DND-41 (cell line): ENCODE measurements around the gene LMOD2.

Experiments
- EZH2 ChIP-seq: IDR thresholded peaks from 3 replicates; pipeline ENCODE4 v1.6.1; 2012; ENCODE audit warnings: borderline replicate concordance, low read depth, mild to moderate bottlenecking, moderate library complexity, low read length, inconsistent platforms; ENCODE audit not compliant: severe bottlenecking
- TF ChIP-seq, protein P1 (sequence below): IDR thresholded peaks from 2 replicates; pipeline ENCODE4 v1.5.1; 2012; ENCODE audit warnings: borderline replicate concordance, low read length, moderate library complexity, mild to moderate bottlenecking; ENCODE audit not compliant: poor library complexity, severe bottlenecking; ENCODE audit errors: extremely low read depth

GRCh38 chr7:123660514-123661354, 5.1 kb downstream of the LMOD2 start:
- TF ChIP-seq EZH2: no peak
- TF ChIP-seq, protein P1, sequence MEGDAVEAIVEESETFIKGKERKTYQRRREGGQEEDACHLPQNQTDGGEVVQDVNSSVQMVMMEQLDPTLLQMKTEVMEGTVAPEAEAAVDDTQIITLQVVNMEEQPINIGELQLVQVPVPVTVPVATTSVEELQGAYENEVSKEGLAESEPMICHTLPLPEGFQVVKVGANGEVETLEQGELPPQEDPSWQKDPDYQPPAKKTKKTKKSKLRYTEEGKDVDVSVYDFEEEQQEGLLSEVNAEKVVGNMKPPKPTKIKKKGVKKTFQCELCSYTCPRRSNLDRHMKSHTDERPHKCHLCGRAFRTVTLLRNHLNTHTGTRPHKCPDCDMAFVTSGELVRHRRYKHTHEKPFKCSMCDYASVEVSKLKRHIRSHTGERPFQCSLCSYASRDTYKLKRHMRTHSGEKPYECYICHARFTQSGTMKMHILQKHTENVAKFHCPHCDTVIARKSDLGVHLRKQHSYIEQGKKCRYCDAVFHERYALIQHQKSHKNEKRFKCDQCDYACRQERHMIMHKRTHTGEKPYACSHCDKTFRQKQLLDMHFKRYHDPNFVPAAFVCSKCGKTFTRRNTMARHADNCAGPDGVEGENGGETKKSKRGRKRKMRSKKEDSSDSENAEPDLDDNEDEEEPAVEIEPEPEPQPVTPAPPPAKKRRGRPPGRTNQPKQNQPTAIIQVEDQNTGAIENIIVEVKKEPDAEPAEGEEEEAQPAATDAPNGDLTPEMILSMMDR: no peak
